CD14-positive monocyte (primary cell): ENCODE results near the gene GALP. TPM values are rescaled to one million over a fixed set of nuclear protein-coding genes. Genes with fewer than 3 reads are reported as not detected.
"Not testable (repeated sequence)": the region's sequence is repeated elsewhere in the genome, so short reads cannot be mapped to it uniquely, and the experiment has no call there.

Experiments used
- DNase-seq, 3 donors: peaks; one replicate each; pipeline ENCODE4 v3.0.0-alpha.2; 2011 to 2022
- H2AFZ ChIP-seq: 2 replicates; pipeline ENCODE4 v1.6.0; 2012; ENCODE audit warnings: mild to moderate bottlenecking, low read depth, low read length, inconsistent platforms; ENCODE audit not compliant: insufficient read depth, poor library complexity, severe bottlenecking
- H3K27ac ChIP-seq, 2 donors: 1 replicate in 1 of 2; 2 replicates in 1 of 2; pipeline ENCODE4 v1.5.1; 2012 to 2013; ENCODE audit warnings: low read length in 2 of 2, control low read depth in 1 of 2, inconsistent platforms in 1 of 2, low read depth in 1 of 2, mild to moderate bottlenecking in 1 of 2
- H3K27me3 ChIP-seq, 2 donors: one replicate each; pipeline versions ENCODE4 v1.6.0 to v1.6.1; 2011 to 2013; ENCODE audit warnings: low read length in 2 of 2; ENCODE audit not compliant: control insufficient read depth in 2 of 2, insufficient read depth in 2 of 2
- H3K36me3 ChIP-seq, 2 donors: replicated peaks in 1 of 2; 1 replicate in 1 of 2; 2 replicates in 1 of 2; pipeline versions ENCODE4 v1.5.1 to v1.6.1; 2012 to 2013; ENCODE audit warnings: low read length in 2 of 2, control low read depth in 1 of 2, inconsistent platforms in 1 of 2, mild to moderate bottlenecking in 1 of 2; ENCODE audit not compliant: insufficient read depth in 2 of 2, control insufficient read depth in 1 of 2
- H3K4me1 ChIP-seq, 2 donors: 1 replicate in 1 of 2; 2 replicates in 1 of 2; pipeline versions ENCODE4 v1.5.1 to v1.6.1; 2012 to 2013; ENCODE audit warnings: low read length in 2 of 2, control low read depth in 1 of 2, inconsistent platforms in 1 of 2, mild to moderate bottlenecking in 1 of 2, moderate library complexity in 1 of 2; ENCODE audit not compliant: insufficient read depth in 2 of 2, control insufficient read depth in 1 of 2
- H3K4me2 ChIP-seq: replicated peaks from 2 replicates; pipeline ENCODE3; 2012; ENCODE audit warnings: low read length, moderate library complexity, mild to moderate bottlenecking; ENCODE audit not compliant: poor library complexity, severe bottlenecking; ENCODE audit errors: extremely low read depth
- H3K4me3 ChIP-seq, 3 experiments: fragments of 200-600 bp in 1 of 3; sonication (generic) in 1 of 3; replicated peaks in 1 of 3; 1 replicate in 2 of 3; 2 replicates in 1 of 3; pipeline ENCODE4 v1.5.1; 2011 to 2013; ENCODE audit warnings: low read length in 3 of 3, mild to moderate bottlenecking in 3 of 3, control low read depth in 2 of 3, low read depth in 2 of 3, inconsistent platforms in 1 of 3, moderate library complexity in 1 of 3
- H3K79me2 ChIP-seq: 2 replicates; pipeline ENCODE4 v1.6.0; 2012; ENCODE audit warnings: mild to moderate bottlenecking, control low read depth, inconsistent platforms, low read length, moderate library complexity; ENCODE audit not compliant: insufficient read depth
- H3K9ac ChIP-seq: 2 replicates; pipeline ENCODE4 v1.6.0; 2017; ENCODE audit warnings: low read length, mild to moderate bottlenecking; ENCODE audit not compliant: insufficient read depth, poor library complexity, severe bottlenecking
- H3K9me3 ChIP-seq, 2 donors: replicated peaks in 1 of 2; 1 replicate in 1 of 2; 2 replicates in 1 of 2; pipeline versions ENCODE4 v1.5.1 to v1.6.1; 2012 to 2013; ENCODE audit warnings: low read length in 2 of 2, control low read depth in 1 of 2; ENCODE audit not compliant: control insufficient read depth in 1 of 2, insufficient read depth in 1 of 2
- H4K20me1 ChIP-seq: 2 replicates; pipeline ENCODE4 v1.6.0; 2012; ENCODE audit warnings: mild to moderate bottlenecking, low read length, control low read depth, moderate library complexity; ENCODE audit not compliant: insufficient read depth
- H3K27ac Mint-ChIP-seq, 7 donors: one replicate each; pipeline ENCODE4 v1.8.0; 2020; ENCODE audit warnings: mild to moderate bottlenecking in 7 of 7, mixed read lengths in 7 of 7, moderate library complexity in 6 of 7, inconsistent platforms in 2 of 7
- H3K27me3 Mint-ChIP-seq, 3 donors: one replicate each; pipeline ENCODE4 v1.8.0; 2021 to 2022; ENCODE audit warnings: low read depth in 3 of 3, mild to moderate bottlenecking in 3 of 3, mixed read lengths in 3 of 3, moderate library complexity in 3 of 3, inconsistent platforms in 1 of 3
- H3K36me3 Mint-ChIP-seq, 2 donors: one replicate each; pipeline ENCODE4 v1.8.0; 2020; ENCODE audit warnings: mixed read lengths in 2 of 2, inconsistent platforms in 1 of 2, mild to moderate bottlenecking in 1 of 2
- H3K4me1 Mint-ChIP-seq: one replicate; pipeline ENCODE4 v1.8.0; 2020; ENCODE audit warnings: mild to moderate bottlenecking, mixed read lengths
- H3K4me3 Mint-ChIP-seq, 2 donors: one replicate each; pipeline ENCODE4 v1.8.0; 2020; ENCODE audit warnings: mild to moderate bottlenecking in 2 of 2, mixed read lengths in 2 of 2, moderate library complexity in 1 of 2
- H3K9me3 Mint-ChIP-seq, 7 donors: one replicate each; pipeline ENCODE4 v1.8.0; 2020 to 2022; ENCODE audit warnings: mixed read lengths in 7 of 7, mild to moderate bottlenecking in 6 of 7, moderate library complexity in 6 of 7, inconsistent platforms in 2 of 7
- WGBS: methylation state at CpG from one replicate; pipeline ENCODE4 v1.1.5; 2013; ENCODE audit warnings: missing lambda C conversion rate; ENCODE audit not compliant: insufficient coverage; 5-methylcytosine and 5-hydroxymethylcytosine counted together
- intact Hi-C, 2 donors: fragments of 100-400 bp; cut with micrococcal nuclease; formaldehyde crosslinking; loops; one replicate each; pipeline versions ENCODE4 v1.15.0 to v1.15.1; 2023
- polyA plus RNA-seq, 3 donors: library from polyadenylated mRNA; depleted of rRNA in 1 of 3; unstranded in 2 of 3; stranded (reverse) in 1 of 3; fragments of 300-500 nt in 2 of 3; fragments of >200 nt in 1 of 3; fragmentation: Illumina TruSeq in 2 of 3; gene quantifications; 1 replicate in 2 of 3; 2 replicates in 1 of 3; pipeline ENCODE4 v1.2.3, GENCODE V29; 2012 to 2021
- TF ChIP-seq, protein P1 (sequence below): fragments of 200-600 bp; IDR thresholded peaks from one replicate; pipeline ENCODE4 v1.8.0; 2022; ENCODE audit warnings: antibody characterized with exemption, mild to moderate bottlenecking

Gene GALP
- polyA plus RNA-seq, 3 donors, result not detected

DNA sequence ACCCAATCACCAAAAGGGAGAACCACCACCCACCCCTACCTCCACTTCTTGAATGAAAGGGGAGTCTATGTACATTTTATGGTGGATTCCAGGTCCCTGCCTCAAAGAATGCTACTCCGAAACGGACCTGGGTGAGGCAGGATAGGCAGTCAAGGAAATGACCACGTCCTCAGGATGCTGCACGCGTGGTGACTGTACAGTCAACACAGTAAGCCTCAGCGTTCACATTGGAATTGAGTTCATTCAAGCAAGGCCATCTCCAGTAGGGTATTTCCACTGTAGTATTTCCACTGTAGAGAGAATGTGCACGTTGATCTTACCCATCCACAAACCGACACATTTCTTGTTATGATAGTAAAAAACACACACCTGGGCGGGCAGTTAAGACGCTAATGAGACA lies 43.2 kb downstream of the GALP start:
- Mint-ChIP-seq H3K4me1 (peaks cover 9% of the 10 kb centered on the region), H3K9me3 (peaks cover 0 to 6% (median 0%) of the 10 kb centered on the region in 7 donors), H3K27ac (no peak overlapping the region), H3K27me3 (peaks cover 17 to 38% (median 24%) of the 10 kb centered on the region in 3 donors), H3K36me3 (peaks cover 25 to 32% of the 10 kb centered on the region in 2 donors), H3K4me3 (no peak overlapping the region)
- H3K9ac ChIP-seq, result no peak overlapping the region
- H3K79me2 ChIP-seq, result no peaks in the 10 kb centered on the region
- H3K9me3 ChIP-seq, result no peaks in the 10 kb centered on the region
- no peak overlapping the region for H3K4me2 ChIP-seq
- no peak overlapping the region for H2AFZ ChIP-seq
- TF ChIP-seq, protein P1, sequence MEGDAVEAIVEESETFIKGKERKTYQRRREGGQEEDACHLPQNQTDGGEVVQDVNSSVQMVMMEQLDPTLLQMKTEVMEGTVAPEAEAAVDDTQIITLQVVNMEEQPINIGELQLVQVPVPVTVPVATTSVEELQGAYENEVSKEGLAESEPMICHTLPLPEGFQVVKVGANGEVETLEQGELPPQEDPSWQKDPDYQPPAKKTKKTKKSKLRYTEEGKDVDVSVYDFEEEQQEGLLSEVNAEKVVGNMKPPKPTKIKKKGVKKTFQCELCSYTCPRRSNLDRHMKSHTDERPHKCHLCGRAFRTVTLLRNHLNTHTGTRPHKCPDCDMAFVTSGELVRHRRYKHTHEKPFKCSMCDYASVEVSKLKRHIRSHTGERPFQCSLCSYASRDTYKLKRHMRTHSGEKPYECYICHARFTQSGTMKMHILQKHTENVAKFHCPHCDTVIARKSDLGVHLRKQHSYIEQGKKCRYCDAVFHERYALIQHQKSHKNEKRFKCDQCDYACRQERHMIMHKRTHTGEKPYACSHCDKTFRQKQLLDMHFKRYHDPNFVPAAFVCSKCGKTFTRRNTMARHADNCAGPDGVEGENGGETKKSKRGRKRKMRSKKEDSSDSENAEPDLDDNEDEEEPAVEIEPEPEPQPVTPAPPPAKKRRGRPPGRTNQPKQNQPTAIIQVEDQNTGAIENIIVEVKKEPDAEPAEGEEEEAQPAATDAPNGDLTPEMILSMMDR, result no peak
- H3K36me3 ChIP-seq, result peaks cover 6 to 19% of the 10 kb centered on the region in 2 donors
- H3K4me1 ChIP-seq, result peaks cover 3 to 11% of the 10 kb centered on the region in 2 donors
- intact Hi-C loops, result no loop called here
- no peak for DNase-seq
- peaks cover 0 to 16% of the 10 kb centered on the region in 2 donors for H3K27me3 ChIP-seq
- WGBS, result 92% methylated on average over 4 of the region's 10 CpGs
- H4K20me1 ChIP-seq, result no peaks in the 10 kb centered on the region
- H3K27ac ChIP-seq, result no peak overlapping the region
- no peak overlapping the region for H3K4me3 ChIP-seq

DNA sequence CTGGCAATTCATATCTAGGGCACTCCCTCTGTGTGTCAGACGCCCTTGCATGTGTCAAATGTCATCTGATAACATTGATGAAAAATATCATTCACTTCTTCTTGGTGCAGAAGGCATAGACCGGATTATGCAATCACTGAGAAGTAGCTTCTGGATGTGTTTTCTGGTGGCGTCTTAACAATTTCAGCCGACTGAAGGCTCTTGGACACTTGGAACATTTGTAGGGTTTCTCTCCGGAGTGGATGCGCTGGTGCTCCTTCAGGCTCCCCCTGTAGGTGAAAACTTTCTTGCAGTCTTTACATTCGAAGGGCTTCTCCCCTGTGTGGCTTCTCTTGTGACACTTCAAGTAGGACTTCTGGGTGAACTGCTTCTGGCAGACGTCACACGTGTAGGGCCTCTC lies 45.6 kb downstream of the GALP start:
- H3K4me1 Mint-ChIP-seq, DNase-seq, H4K20me1 ChIP-seq, H3K79me2 ChIP-seq, H3K27ac Mint-ChIP-seq, H2AFZ ChIP-seq, H3K4me3 Mint-ChIP-seq, H3K4me2 ChIP-seq, H3K4me3 ChIP-seq, H3K27ac ChIP-seq, H3K9me3 ChIP-seq, H3K9ac ChIP-seq, intact Hi-C loops, H3K9me3 Mint-ChIP-seq: not testable (repeated sequence)
- Mint-ChIP-seq H3K27me3 (peaks cover 12 to 20% (median 13%) of the 10 kb centered on the region in 3 donors), H3K36me3 (peaks cover 25 to 34% of the 10 kb centered on the region in 2 donors)
- 80% methylated on average over 4 of the region's 9 CpGs for WGBS
- Histone ChIP-seq H3K4me1 (peaks cover 3 to 11% of the 10 kb centered on the region in 2 donors), H3K27me3 (peaks cover 0 to 14% of the 10 kb centered on the region in 2 donors), H3K36me3 (peaks cover 6 to 19% of the 10 kb centered on the region in 2 donors)
- TF ChIP-seq, protein P1, result peak; percentile 19
